NB4 (cell line): ENCODE results near the gene PTPRS.

Experiments used
- DNase-seq: peaks from one replicate; pipeline ENCODE4 v3.0.0; 2010; ENCODE audit warnings: low read depth
- H3K4me3 ChIP-seq: one replicate; pipeline ENCODE4 v1.5.1; 2011; ENCODE audit warnings: mild to moderate bottlenecking, low read depth, low read length, moderate library complexity
- CTCF ChIP-seq: IDR thresholded peaks from one replicate; pipeline ENCODE4 v1.5.1; 2012; ENCODE audit warnings: low read depth, low read length
- MAX ChIP-seq: IDR thresholded peaks from 2 replicates; pipeline ENCODE4 v1.6.1; 2011; ENCODE audit warnings: low read depth, low read length
- MYC ChIP-seq: IDR thresholded peaks from 2 replicates; pipeline ENCODE4 v1.6.1; 2011; ENCODE audit warnings: low read depth, low read length
- POLR2A ChIP-seq: IDR thresholded peaks from 2 replicates; pipeline ENCODE4 v1.6.1; 2011; ENCODE audit warnings: mild to moderate bottlenecking; ENCODE audit not compliant: insufficient read length; ENCODE audit errors: extremely low read depth

PTPRS gene

GRCh38 chr19:5336195-5336965 lies 4.2 kb downstream of the PTPRS start:
- no peak for DNase-seq
- no peak overlapping the region for H3K4me3 ChIP-seq
- no peak for TF ChIP-seq POLR2A
- TF ChIP-seq MYC, result no peak
- no peak for TF ChIP-seq CTCF
- TF ChIP-seq MAX, result no peak

GRCh38 chr19:5335593-5335992 lies 5.0 kb downstream of the PTPRS start:
- no peak overlapping the region for H3K4me3 ChIP-seq
- TF ChIP-seq MYC (no peak), MAX (no peak), POLR2A (no peak), CTCF (no peak)
- no peak for DNase-seq

GRCh38 chr19:5334824-5335500 lies 5.7 kb downstream of the PTPRS start:
- no peak for DNase-seq
- TF ChIP-seq MYC (no peak), CTCF (no peak), POLR2A (no peak), MAX (no peak)
- H3K4me3 ChIP-seq, result no peak overlapping the region

GRCh38 chr19:5334366-5334739 lies 6.3 kb downstream of the PTPRS start:
- TF ChIP-seq POLR2A, result no peak
- TF ChIP-seq MYC, result no peak
- TF ChIP-seq MAX, result no peak
- no peak for TF ChIP-seq CTCF
- no peak overlapping the region for H3K4me3 ChIP-seq
- no peak for DNase-seq

- H3K4me3 ChIP-seq, result no peak overlapping the region
- no peak for TF ChIP-seq POLR2A
- TF ChIP-seq MYC, result no peak
- TF ChIP-seq CTCF, result no peak
- TF ChIP-seq MAX, result no peak
- DNase-seq, result no peak
These were observed 6.8 kb downstream of the PTPRS start for GRCh38 chr19:5333581-5334365.
